ENCODE measurements around the gene CWF19L2.
"Not testable (repeated sequence)": the region's sequence is repeated elsewhere in the genome, so short reads cannot be mapped to it uniquely, and the experiment has no call there.

The CWF19L2 gene

GRCh38 chr11:107457558-107458271, at the start of gene CWF19L2:
CWF19L2 (minus strand) TSS chr11:107457825; CDS start chr11:107457816, 9 bp downstream.
- peak; percentile 90 for DNase-seq

- no peak for DNase-seq
Measured at GRCh38 chr11:107505647-107506225, 48.1 kb upstream of the CWF19L2 start.

- DNase-seq, result no peak
Measured at GRCh38 chr11:107504981-107505380, 47.4 kb upstream of the CWF19L2 start.

- no peak for DNase-seq
Measured at GRCh38 chr11:107501713-107502112, 44.1 kb upstream of the CWF19L2 start.

GRCh38 chr11:107497371-107497770, 39.7 kb upstream of the CWF19L2 start:
- not testable (repeated sequence) for DNase-seq

GRCh38 chr11:107496011-107496410, 38.4 kb upstream of the CWF19L2 start:
- DNase-seq, result no peak

GRCh38 chr11:107494055-107494454, 36.4 kb upstream of the CWF19L2 start:
- no peak for DNase-seq

GRCh38 chr11:107493117-107493516, 35.5 kb upstream of the CWF19L2 start:
- DNase-seq, result no peak

GRCh38 chr11:107490836-107491235, 33.2 kb upstream of the CWF19L2 start:
- DNase-seq, result no peak

- no peak for DNase-seq
Measured at GRCh38 chr11:107482234-107482633, 24.6 kb upstream of the CWF19L2 start.

GRCh38 chr11:107478922-107479321, 21.3 kb upstream of the CWF19L2 start:
- DNase-seq, result no peak

GRCh38 chr11:107477820-107478219, 20.2 kb upstream of the CWF19L2 start:
- DNase-seq, result no peak

GRCh38 chr11:107473792-107474191, 16.2 kb upstream of the CWF19L2 start:
- DNase-seq, result no peak

GRCh38 chr11:107472966-107473365, 15.3 kb upstream of the CWF19L2 start:
- no peak for DNase-seq

GRCh38 chr11:107468596-107468995, 11.0 kb upstream of the CWF19L2 start:
- DNase-seq, result no peak

- no peak for DNase-seq
Measured at GRCh38 chr11:107467696-107468095, 10.1 kb upstream of the CWF19L2 start.

- not testable (repeated sequence) for DNase-seq
Measured at GRCh38 chr11:107466275-107466866, 8.7 kb upstream of the CWF19L2 start.

GRCh38 chr11:107457205-107457557, 444 bp downstream of the CWF19L2 start:
- peak; percentile 6 for DNase-seq

GRCh38 chr11:107453594-107454286, 3.9 kb downstream of the CWF19L2 start:
- no peak for DNase-seq

- no peak for DNase-seq
Measured at GRCh38 chr11:107446822-107447431, 10.7 kb downstream of the CWF19L2 start.

- no peak for DNase-seq
Measured at GRCh38 chr11:107442715-107443215, 14.9 kb downstream of the CWF19L2 start.

- DNase-seq, result no peak
Measured at GRCh38 chr11:107439586-107440167, 17.9 kb downstream of the CWF19L2 start.

- no peak for DNase-seq
Measured at GRCh38 chr11:107438148-107438547, 19.5 kb downstream of the CWF19L2 start.

Measured in CD4-positive, alpha-beta T cell treated with Interleukin-6 for 4 hours (primary cell).